8988T (cell line): ENCODE data around the gene TXNL4A.
A peak's percentile ranks its signal among the peaks of the same experiment; 100 is the strongest.
"Not testable (repeated sequence)": the region's sequence is repeated elsewhere in the genome, so short reads cannot be mapped to it uniquely, and the experiment has no call there.

ENCODE experiments used
- DNase-seq: peaks from one replicate; pipeline ENCODE4 v3.0.0; 2011

The TXNL4A gene

GRCh38 chr18:79962835-79963657 is 25.3 kb downstream of the TXNL4A start:
- DNase-seq, result no peak

GRCh38 chr18:79962311-79962710 is 26.1 kb downstream of the TXNL4A start:
- no peak for DNase-seq

- no peak for DNase-seq
These were observed 26.7 kb downstream of the TXNL4A start for GRCh38 chr18:79961527-79962291.

GRCh38 chr18:79960921-79961526 is 27.3 kb downstream of the TXNL4A start:
- DNase-seq, result no peak

GRCh38 chr18:79960161-79960801 is 28.1 kb downstream of the TXNL4A start:
- not testable (repeated sequence) for DNase-seq

- no peak for DNase-seq
These were observed 29.4 kb downstream of the TXNL4A start for GRCh38 chr18:79958981-79959380.

GRCh38 chr18:79956276-79956675 is 32.1 kb downstream of the TXNL4A start:
- no peak for DNase-seq

- no peak for DNase-seq
These were observed 32.9 kb downstream of the TXNL4A start for GRCh38 chr18:79955302-79956075.

GRCh38 chr18:79954791-79955190 is 33.6 kb downstream of the TXNL4A start:
- no peak for DNase-seq

- no peak for DNase-seq
These were observed 34.3 kb downstream of the TXNL4A start for GRCh38 chr18:79953971-79954651.

GRCh38 chr18:79952996-79953559 is 35.3 kb downstream of the TXNL4A start:
- no peak for DNase-seq

GRCh38 chr18:79952456-79952995 is 35.8 kb downstream of the TXNL4A start:
- no peak for DNase-seq

GRCh38 chr18:79951545-79952455 is 36.6 kb downstream of the TXNL4A start, which contains the start of gene SLC66A2:
TSS of gene SLC66A2 (minus strand) at chr18:79951653. CDS start at chr18:79950926, 727 bp downstream.
- peak; percentile 58 for DNase-seq

GRCh38 chr18:79950515-79951341 is 37.6 kb downstream of the TXNL4A start:
- DNase-seq, result no peak

- DNase-seq, result no peak
These were observed 38.5 kb downstream of the TXNL4A start for GRCh38 chr18:79949697-79950487.

- no peak for DNase-seq
These were observed 39.5 kb downstream of the TXNL4A start for GRCh38 chr18:79948719-79949411.

- DNase-seq, result no peak
These were observed 40.3 kb downstream of the TXNL4A start for GRCh38 chr18:79947881-79948610.
